Neuron (in vitro differentiated cells): ENCODE data around the gene RGS6.

ENCODE experiments used
- H2AFZ ChIP-seq: one replicate; pipeline ENCODE4 v1.6.1; 2013; ENCODE audit warnings: low read depth, mild to moderate bottlenecking, inconsistent platforms, low read length, moderate library complexity
- H3K27me3 ChIP-seq: one replicate; pipeline ENCODE4 v1.6.1; 2013; ENCODE audit warnings: low read length; ENCODE audit not compliant: insufficient read depth
- H3K36me3 ChIP-seq: one replicate; pipeline ENCODE4 v1.6.1; 2013; ENCODE audit warnings: low read length; ENCODE audit not compliant: insufficient read depth
- H3K4me1 ChIP-seq: one replicate; pipeline ENCODE4 v1.6.1; 2013; ENCODE audit warnings: low read length; ENCODE audit not compliant: insufficient read depth
- H3K4me3 ChIP-seq: 2 replicates; pipeline ENCODE4 v1.5.1; 2013; ENCODE audit warnings: mild to moderate bottlenecking, low read length, moderate library complexity
- H3K9me3 ChIP-seq: one replicate; pipeline ENCODE4 v1.6.1; 2013; ENCODE audit warnings: low read length

RGS6 gene

DNA sequence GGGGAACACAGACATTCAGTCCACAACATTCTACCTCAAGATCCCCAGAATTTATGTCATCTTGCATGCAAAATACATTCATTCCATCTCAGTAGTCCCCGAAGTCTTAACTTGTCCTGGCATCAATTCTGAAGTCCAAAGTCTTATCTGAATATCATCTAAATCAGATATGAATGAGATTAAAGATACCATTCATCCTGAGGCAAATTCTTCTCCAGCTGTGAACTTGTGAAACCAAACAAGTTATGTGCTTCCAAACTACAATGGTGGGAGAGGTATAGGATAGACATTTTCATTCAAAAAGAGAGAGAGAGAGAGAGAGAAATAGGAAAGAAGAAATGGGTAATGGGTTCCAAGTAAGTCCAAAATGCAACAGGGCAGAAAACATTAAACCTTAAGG is 571.0 kb downstream of the RGS6 start:
- Histone ChIP-seq H3K36me3 (no peaks in the 10 kb centered on the region), H3K27me3 (no peaks in the 10 kb centered on the region), H3K4me1 (peaks cover 10% of the 10 kb centered on the region), H3K9me3 (no peaks in the 10 kb centered on the region), H3K4me3 (no peak overlapping the region), H2AFZ (no peak overlapping the region)

DNA sequence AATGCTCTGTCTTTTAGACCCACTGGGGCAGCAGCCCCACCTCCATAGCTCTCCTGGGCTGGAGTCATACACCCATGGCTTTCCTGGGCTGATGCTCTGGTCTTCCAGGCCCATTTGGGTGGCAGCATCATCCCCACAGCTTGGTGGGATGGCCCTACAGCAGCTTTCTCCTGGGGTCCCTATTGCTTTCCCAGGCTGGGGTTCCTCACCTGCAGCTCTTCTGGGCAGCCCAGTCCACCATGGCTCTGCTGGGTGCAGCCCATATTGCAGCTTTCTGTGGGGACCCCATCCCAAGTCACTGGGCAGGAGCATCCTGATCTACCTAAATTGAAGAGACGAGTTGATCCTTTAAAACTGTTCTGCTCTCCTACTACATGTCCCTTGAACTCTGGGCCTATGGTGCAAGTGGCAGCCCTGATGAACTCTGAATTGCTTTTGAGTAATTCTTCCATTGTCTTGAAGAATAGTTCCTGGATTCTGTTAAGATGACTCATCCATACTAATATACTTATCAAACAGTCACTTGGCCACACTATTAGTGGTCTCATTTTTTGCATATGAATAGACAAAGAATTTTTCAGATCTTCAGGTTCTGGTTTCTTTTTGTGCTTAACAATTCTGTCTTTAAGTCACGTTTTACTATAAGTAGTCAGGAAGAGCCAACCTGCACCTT is 571.6 kb downstream of the RGS6 start:
- Histone ChIP-seq H3K27me3 (no peaks in the 10 kb centered on the region), H3K4me3 (no peak overlapping the region), H3K36me3 (no peaks in the 10 kb centered on the region)

DNA sequence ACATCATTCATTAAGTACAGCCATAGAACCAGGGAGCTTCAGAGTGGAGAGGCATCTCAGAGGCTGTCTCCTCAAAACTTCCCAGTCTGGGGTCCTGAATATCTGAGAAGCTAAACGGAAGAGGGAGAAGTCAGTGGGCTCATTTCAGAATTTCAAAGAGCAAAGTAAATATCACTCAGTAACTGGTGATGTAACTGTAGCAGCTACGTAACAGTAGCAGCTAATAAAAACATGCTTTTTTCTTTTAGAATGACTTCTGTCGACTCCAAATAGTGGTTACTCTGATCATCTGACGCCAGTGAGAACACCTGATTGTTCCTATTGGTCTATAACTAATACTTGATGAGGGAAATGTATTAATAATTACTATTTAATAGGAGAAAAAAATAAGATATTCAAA is 578.3 kb downstream of the RGS6 start:
- Histone ChIP-seq H3K4me3 (no peak overlapping the region), H3K36me3 (no peaks in the 10 kb centered on the region), H3K9me3 (no peaks in the 10 kb centered on the region), H3K4me1 (peaks cover 4% of the 10 kb centered on the region), H2AFZ (no peak overlapping the region), H3K27me3 (no peaks in the 10 kb centered on the region)

More for the DNA sequence above, 571.6 kb downstream of the RGS6 start:
- Histone ChIP-seq H3K4me1 (peaks cover 10% of the 10 kb centered on the region), H3K9me3 (no peaks in the 10 kb centered on the region), H2AFZ (no peak overlapping the region)

DNA sequence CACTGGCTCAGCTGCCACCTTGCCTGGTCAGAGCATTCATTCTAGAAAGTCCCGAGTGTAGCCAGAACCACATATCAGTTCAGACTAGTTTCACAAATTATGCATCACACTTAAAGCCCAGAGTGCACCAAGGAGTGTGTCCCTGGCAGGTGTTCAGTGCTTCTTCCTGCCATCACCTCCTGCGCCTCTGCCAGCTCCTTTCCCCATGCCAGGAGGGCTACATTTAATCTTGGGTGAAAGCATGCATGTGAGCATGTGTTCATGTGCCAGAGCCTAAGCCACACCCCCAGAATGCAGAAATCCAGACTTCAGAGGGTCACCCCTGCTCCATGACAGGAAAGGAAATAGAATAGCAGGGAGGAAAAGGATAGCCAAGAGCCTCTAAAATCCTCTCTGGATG is 580.1 kb downstream of the RGS6 start:
- Histone ChIP-seq H2AFZ (no peak overlapping the region), H3K4me3 (no peak overlapping the region), H3K27me3 (no peaks in the 10 kb centered on the region), H3K9me3 (no peaks in the 10 kb centered on the region), H3K4me1 (peaks cover 2% of the 10 kb centered on the region), H3K36me3 (no peaks in the 10 kb centered on the region)

DNA sequence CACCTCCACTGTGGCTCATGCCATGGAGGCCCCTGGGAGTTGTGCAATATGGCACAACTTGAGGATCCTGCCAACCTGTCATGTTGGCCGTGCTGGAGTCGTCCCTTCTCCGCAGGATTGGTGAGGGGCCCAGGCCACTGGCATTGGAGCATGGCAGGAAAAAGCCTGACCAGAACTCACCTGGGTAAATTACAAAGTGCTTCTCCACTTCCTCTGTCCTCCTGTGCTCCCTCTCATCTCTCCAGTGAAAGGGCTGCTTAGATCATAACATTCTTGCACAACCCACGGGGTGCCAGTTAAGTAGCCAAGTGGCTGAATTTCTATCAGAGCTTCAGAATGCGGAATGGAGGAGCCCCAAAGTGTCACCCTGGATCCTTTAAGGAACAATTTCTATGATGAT is 580.7 kb downstream of the RGS6 start:
- H3K27me3 ChIP-seq, result no peaks in the 10 kb centered on the region
- peaks cover 2% of the 10 kb centered on the region for H3K4me1 ChIP-seq
- no peaks in the 10 kb centered on the region for H3K36me3 ChIP-seq
- no peaks in the 10 kb centered on the region for H3K9me3 ChIP-seq
- H3K4me3 ChIP-seq, result no peak overlapping the region
- H2AFZ ChIP-seq, result no peak overlapping the region

DNA sequence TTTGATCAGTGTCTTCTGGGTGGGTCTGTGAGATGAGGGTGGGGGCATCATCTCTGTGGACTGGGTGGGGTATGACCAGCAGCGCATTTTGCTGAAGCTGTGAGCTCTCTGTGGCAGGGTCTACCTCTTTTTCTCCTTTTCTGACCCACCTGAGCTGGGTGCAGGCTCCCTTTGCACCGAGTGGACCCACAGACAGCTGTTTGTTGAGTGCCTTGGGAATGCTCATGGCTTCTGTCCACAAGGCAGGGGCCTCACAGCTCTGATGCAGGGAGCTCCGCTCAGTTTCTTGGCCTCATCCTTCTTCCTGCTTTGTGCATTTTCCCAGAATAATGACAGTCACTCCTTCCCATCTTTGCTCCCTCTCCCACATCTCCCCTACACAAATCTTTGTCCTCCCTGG is 581.1 kb downstream of the RGS6 start:
- Histone ChIP-seq H3K27me3 (no peaks in the 10 kb centered on the region), H3K36me3 (no peaks in the 10 kb centered on the region), H2AFZ (no peak overlapping the region), H3K4me3 (no peak overlapping the region), H3K9me3 (no peaks in the 10 kb centered on the region), H3K4me1 (peaks cover 2% of the 10 kb centered on the region)

DNA sequence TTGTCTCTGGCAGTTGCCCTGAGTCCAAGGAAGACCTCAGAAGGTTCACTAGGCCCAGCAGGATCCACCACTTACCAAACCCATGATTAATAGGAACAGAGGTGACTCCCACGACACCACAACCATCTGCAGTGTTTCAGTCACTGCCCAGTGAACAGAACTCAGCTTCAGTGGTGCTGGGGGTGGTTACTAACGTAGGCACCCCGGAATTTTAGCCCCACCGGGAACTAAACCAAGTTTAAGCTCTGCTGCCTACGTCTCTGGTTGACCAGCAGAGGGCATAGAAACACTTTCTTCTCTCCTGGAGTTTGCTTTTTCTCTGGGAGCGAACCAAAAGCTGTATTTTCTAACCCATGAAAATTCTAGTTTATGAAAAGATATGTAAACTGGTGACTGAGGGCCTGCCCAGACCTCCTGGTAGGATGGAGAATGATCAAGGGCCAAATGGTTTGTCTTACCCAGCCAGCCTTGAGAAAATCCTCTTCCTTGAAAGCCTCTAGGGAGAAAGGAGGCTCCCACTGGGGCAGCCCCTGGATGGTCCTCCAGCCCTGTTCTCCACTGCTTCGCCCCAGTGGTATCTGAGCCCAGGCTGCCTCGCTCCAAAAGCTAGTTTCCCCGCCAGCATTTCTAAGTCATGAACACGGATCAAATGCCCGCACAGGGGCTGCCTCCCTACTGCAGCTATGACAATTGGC is 581.9 kb downstream of the RGS6 start:
- Histone ChIP-seq H3K4me3 (no peak overlapping the region), H3K4me1 (peaks cover 2% of the 10 kb centered on the region), H3K36me3 (no peaks in the 10 kb centered on the region), H2AFZ (no peak overlapping the region), H3K27me3 (no peaks in the 10 kb centered on the region), H3K9me3 (no peaks in the 10 kb centered on the region)

DNA sequence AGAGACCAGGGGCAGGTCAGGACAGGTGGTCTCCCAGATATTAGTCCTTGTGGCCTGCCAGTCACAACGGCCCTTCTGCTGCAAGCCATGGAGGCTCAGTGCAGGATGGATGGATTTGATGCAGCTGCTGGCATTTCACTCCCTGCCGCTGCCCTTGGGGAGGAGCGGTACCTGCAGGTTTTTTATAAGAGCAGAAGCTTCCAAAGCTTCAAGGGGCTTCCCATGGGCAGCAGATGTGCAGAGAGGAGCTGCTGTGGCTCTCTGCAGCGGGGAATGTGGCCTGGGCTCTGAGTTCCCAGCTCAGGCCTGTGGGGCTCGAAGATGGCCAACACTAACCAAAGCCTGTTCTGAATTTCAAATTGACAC is 582.4 kb downstream of the RGS6 start:
- Histone ChIP-seq H2AFZ (no peak overlapping the region), H3K27me3 (no peaks in the 10 kb centered on the region), H3K4me1 (peaks cover 2% of the 10 kb centered on the region), H3K4me3 (no peak overlapping the region), H3K36me3 (no peaks in the 10 kb centered on the region), H3K9me3 (no peaks in the 10 kb centered on the region)

DNA sequence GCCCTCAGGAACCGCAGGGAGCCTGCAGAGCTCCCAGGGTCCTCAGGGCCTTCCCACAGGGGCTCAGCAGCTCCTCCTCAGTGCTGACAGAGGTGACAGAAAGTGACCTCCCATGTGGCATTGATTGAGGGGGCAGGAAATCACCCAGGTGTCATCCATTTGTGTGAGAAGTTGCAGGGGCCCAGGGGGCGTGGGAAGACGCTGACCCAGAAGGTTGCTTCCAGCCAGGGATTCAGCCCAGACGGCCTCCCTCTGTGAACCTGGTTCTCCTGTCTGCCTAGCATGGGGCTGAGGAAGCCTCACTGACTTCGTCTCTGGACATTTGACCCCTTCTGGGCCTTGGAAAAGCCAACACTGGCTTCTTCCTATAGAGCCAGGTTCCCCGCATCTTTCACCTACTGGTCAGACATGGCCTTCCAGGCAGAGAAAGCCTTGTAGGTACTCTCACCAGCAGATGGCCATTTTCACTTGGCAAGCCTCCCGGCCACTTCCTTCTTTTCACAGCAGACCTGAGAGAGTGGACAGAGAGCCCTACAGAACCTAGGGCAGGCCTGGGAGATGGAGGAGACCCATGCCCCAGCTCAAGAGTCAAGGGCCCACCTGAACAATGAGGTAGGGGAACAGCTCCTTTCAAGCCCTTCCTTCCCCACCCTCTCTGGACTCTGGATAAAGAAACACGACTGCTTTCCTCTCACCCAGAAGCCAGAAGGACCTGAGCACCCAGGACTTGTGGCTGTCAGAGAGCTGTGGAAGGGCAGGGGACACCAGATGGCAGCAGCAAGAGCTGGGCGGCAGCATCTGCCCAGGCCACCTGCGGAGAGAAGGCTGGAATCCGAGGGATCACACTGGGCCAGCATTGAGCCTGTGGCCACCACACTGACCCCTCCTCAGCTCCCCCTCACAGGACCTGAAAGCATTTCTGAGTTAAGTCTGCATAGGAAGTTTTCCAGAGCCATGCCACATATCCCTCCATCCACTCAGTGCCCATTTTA is 583.8 kb downstream of the RGS6 start:
- Histone ChIP-seq H3K27me3 (no peaks in the 10 kb centered on the region), H2AFZ (no peak overlapping the region), H3K4me1 (peaks cover 2% of the 10 kb centered on the region), H3K36me3 (no peaks in the 10 kb centered on the region), H3K9me3 (no peaks in the 10 kb centered on the region), H3K4me3 (no peak overlapping the region)

DNA sequence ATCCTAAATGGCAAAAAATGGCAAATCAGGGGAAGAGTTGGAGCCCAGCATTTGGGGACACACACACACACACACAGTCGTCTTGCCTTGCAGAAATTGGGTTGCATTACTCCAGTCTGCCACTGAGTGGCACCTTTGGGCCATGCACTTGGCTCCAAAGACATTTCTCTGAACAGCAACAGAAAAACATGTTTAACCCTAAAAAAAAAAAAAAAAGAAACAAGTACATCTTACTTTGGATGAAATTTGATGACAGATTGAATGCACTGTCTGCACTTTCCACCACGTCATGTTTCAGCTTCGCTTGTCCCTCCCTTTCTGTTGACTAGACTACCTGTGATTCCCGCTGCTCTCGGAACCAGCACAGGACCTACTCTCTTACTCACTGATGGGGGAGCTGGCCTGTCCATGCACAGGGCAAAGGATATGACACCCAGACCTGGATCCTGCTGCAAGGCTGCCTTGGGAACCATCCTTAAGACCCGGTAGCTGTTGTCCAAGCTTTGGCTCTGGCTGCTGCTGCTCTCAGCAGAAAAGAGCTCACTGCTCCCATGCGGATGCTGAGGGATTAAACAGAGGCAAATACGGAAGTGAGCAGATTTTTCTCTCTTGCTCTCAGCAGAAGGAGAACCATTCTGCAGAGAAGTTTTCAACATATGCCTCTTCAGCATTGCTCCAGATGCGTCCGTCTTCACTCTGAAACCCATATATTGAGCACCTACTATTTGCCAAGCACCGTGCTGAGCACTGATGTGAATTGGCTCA is 584.9 kb downstream of the RGS6 start:
- Histone ChIP-seq H2AFZ (no peak overlapping the region), H3K4me3 (no peak overlapping the region), H3K36me3 (no peaks in the 10 kb centered on the region), H3K4me1 (peaks cover 2% of the 10 kb centered on the region), H3K9me3 (no peaks in the 10 kb centered on the region), H3K27me3 (no peaks in the 10 kb centered on the region)

DNA sequence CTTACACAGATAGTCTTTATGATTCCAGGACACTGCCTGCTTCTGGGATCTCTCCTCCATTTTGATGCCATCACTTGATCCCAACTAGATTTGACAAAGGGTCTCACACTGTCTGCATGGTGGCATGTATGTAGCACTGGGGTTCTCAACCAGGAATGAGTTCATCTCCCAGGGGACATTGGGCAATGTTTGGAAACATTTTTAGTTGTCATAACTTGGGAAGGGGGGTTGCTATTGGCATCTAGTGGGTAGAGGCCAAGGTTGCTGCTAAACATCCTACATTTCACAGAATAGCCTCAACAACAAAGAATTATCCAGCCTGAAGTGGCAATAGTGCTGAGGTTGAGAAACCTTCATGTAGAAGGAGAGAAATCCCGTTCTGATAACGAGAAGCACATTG is 585.5 kb downstream of the RGS6 start:
- Histone ChIP-seq H3K4me1 (peaks cover 2% of the 10 kb centered on the region), H2AFZ (no peak overlapping the region), H3K27me3 (no peaks in the 10 kb centered on the region), H3K4me3 (no peak overlapping the region), H3K9me3 (no peaks in the 10 kb centered on the region), H3K36me3 (no peaks in the 10 kb centered on the region)

DNA sequence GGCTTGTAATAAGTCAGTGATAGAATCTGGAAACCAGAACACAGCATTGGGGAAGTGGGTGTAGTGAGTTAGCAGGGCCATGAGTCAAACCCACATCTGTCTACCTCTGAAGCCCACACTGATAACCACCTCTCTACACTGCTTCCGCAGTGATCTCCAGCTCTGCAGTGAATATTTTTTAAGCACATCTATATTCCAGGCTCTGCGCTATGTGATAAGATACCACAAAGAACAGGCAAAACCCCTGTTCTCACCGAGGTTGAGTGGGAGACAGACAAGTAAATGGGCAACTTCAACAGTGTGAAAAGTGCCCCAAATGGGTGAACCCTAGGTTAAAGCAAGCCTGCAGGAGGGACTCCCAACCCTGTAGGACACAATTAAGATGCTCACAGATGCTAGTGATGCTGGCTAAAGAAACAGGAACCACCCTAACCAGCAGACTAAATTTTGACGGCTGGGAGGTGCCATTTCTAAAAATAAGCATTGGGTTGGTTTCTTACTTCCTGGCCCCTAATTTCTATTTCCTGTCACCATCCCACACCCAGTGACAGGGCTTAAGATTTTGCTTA is 586.7 kb downstream of the RGS6 start:
- H2AFZ ChIP-seq, result no peak overlapping the region
- no peaks in the 10 kb centered on the region for H3K27me3 ChIP-seq
- H3K36me3 ChIP-seq, result no peaks in the 10 kb centered on the region
- H3K9me3 ChIP-seq, result no peaks in the 10 kb centered on the region
- H3K4me3 ChIP-seq, result no peak overlapping the region
- H3K4me1 ChIP-seq, result peaks cover 2% of the 10 kb centered on the region
